Tibial nerve (tissue), 4 donors: Measurements from ENCODE around the gene GTSE1.

Experiments used
- EP300 ChIP-seq, 2 donors: sonication (generic); formaldehyde crosslinking; IDR thresholded peaks; one replicate each; pipeline ENCODE4 v1.6.1; 2017; ENCODE audit warnings: antibody characterized with exemption in 2 of 2, mild to moderate bottlenecking in 1 of 2
- POLR2A ChIP-seq, 2 donors: fragments of 450-650 bp; IDR thresholded peaks; one replicate each; pipeline ENCODE4 v1.6.1; 2017; ENCODE audit warnings: antibody characterized with exemption in 2 of 2, mild to moderate bottlenecking in 2 of 2, moderate library complexity in 2 of 2
- TF ChIP-seq, protein P1 (sequence below), 5 experiments: fragments of 200-600 bp in 3 of 5; fragments of 450-650 bp in 2 of 5; sonication (generic) in 3 of 5; IDR thresholded peaks; one replicate each; pipeline ENCODE4 v1.5.1; 2016 to 2019; ENCODE audit warnings: antibody characterized with exemption in 5 of 5, mild to moderate bottlenecking in 3 of 5, moderate library complexity in 2 of 5

- TF ChIP-seq, protein P1, sequence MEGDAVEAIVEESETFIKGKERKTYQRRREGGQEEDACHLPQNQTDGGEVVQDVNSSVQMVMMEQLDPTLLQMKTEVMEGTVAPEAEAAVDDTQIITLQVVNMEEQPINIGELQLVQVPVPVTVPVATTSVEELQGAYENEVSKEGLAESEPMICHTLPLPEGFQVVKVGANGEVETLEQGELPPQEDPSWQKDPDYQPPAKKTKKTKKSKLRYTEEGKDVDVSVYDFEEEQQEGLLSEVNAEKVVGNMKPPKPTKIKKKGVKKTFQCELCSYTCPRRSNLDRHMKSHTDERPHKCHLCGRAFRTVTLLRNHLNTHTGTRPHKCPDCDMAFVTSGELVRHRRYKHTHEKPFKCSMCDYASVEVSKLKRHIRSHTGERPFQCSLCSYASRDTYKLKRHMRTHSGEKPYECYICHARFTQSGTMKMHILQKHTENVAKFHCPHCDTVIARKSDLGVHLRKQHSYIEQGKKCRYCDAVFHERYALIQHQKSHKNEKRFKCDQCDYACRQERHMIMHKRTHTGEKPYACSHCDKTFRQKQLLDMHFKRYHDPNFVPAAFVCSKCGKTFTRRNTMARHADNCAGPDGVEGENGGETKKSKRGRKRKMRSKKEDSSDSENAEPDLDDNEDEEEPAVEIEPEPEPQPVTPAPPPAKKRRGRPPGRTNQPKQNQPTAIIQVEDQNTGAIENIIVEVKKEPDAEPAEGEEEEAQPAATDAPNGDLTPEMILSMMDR (IDR thresholded peaks at IDR 0.05), result no peak
- TF ChIP-seq POLR2A (IDR thresholded peaks at IDR 0.05), result no peak
- no peak for TF ChIP-seq EP300 (IDR thresholded peaks at IDR 0.05)
Observed at GRCh38 chr22:46353483-46354105, 56.9 kb downstream of the GTSE1 start.
